ENCODE measurements around the gene MAGEA9B.

- TF ChIP-seq, protein P1, sequence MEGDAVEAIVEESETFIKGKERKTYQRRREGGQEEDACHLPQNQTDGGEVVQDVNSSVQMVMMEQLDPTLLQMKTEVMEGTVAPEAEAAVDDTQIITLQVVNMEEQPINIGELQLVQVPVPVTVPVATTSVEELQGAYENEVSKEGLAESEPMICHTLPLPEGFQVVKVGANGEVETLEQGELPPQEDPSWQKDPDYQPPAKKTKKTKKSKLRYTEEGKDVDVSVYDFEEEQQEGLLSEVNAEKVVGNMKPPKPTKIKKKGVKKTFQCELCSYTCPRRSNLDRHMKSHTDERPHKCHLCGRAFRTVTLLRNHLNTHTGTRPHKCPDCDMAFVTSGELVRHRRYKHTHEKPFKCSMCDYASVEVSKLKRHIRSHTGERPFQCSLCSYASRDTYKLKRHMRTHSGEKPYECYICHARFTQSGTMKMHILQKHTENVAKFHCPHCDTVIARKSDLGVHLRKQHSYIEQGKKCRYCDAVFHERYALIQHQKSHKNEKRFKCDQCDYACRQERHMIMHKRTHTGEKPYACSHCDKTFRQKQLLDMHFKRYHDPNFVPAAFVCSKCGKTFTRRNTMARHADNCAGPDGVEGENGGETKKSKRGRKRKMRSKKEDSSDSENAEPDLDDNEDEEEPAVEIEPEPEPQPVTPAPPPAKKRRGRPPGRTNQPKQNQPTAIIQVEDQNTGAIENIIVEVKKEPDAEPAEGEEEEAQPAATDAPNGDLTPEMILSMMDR (IDR thresholded peaks at IDR 0.05 in 4 of 5, conservative IDR thresholded peaks at IDR 0.05 in 1 of 5): no peak
- no peak for TF ChIP-seq POLR2A (IDR thresholded peaks at IDR 0.05)
These were observed 23.3 kb upstream of the MAGEA9B start for GRCh38 chrX:149610511-149610910.

Data from gastrocnemius medialis (tissue), 4 donors.